HG02623 (cell line): ENCODE measurements around the gene BRSK2.
"Not testable (repeated sequence)": the region's sequence is repeated elsewhere in the genome, so short reads cannot be mapped to it uniquely, and the experiment has no call there.

Experiments
- ATAC-seq: cut with Tn5 transposase; IDR thresholded peaks from one replicate; pipeline ENCODE4 v1.9.1; 2021; ENCODE audit warnings: moderate library complexity; ENCODE audit not compliant: unreplicated experiment

BRSK2 gene

GRCh38 chr11:1507381-1508140 is 117.8 kb downstream of the BRSK2 start:
- ATAC-seq, result no peak

GRCh38 chr11:1508491-1508891 is 118.8 kb downstream of the BRSK2 start:
- ATAC-seq, result no peak

- no peak for ATAC-seq
These were observed 119.3 kb downstream of the BRSK2 start for GRCh38 chr11:1508986-1509385.

- no peak for ATAC-seq
These were observed 120.0 kb downstream of the BRSK2 start for GRCh38 chr11:1509626-1510255.

GRCh38 chr11:1510351-1510750 is 120.6 kb downstream of the BRSK2 start:
- ATAC-seq, result not testable (repeated sequence)

- no peak for ATAC-seq
These were observed 121.2 kb downstream of the BRSK2 start for GRCh38 chr11:1510928-1511327.

- no peak for ATAC-seq
These were observed 122.3 kb downstream of the BRSK2 start for GRCh38 chr11:1511937-1512496.
